Activated naive CD8-positive, alpha-beta T cell treated with anti-CD3 and anti-CD28 coated beads, Interleukin-2, amount 50 U/mL, for 24 hours (primary cell): ENCODE results near the gene TBL3.
"Not testable (repeated sequence)": the region's sequence is repeated elsewhere in the genome, so short reads cannot be mapped to it uniquely, and the experiment has no call there.

Experiments used
- ATAC-seq: fragments of 150-1000 bp; cut with Tn5 transposase; one replicate; pipeline ENCODE4 v1.10.0; 2021
- DNase-seq: peaks from one replicate; pipeline ENCODE4 v3.0.0; 2021
- H3K27ac Mint-ChIP-seq: one replicate; pipeline ENCODE4 v1.8.0; 2021; ENCODE audit warnings: mild to moderate bottlenecking, mixed read lengths
- H3K27me3 Mint-ChIP-seq: one replicate; pipeline ENCODE4 v1.8.0; 2021; ENCODE audit warnings: mixed read lengths
- H3K36me3 Mint-ChIP-seq: one replicate; pipeline ENCODE4 v1.8.0; 2021; ENCODE audit warnings: low read depth, mixed read lengths
- H3K4me1 Mint-ChIP-seq: one replicate; pipeline ENCODE4 v1.8.0; 2021; ENCODE audit warnings: mixed read lengths
- H3K4me3 Mint-ChIP-seq: one replicate; pipeline ENCODE4 v1.8.0; 2021; ENCODE audit warnings: mild to moderate bottlenecking, moderate library complexity, mixed read lengths
- H3K9me3 Mint-ChIP-seq: one replicate; pipeline ENCODE4 v1.8.0; 2021; ENCODE audit warnings: mixed read lengths

TBL3 gene

GRCh38 chr16:1953734-1954133 lies 18.1 kb upstream of the TBL3 start:
- Mint-ChIP-seq H3K9me3 (no peaks in the 10 kb centered on the region), H3K27me3 (no peaks in the 10 kb centered on the region), H3K4me1 (peaks cover 3% of the 10 kb centered on the region), H3K27ac (no peak overlapping the region), H3K4me3 (no peak overlapping the region), H3K36me3 (no peaks in the 10 kb centered on the region)
- ATAC-seq (no peak), DNase-seq (no peak)

GRCh38 chr16:1957434-1958142 lies 14.3 kb upstream of the TBL3 start:
- H3K9me3 Mint-ChIP-seq, ATAC-seq, H3K27me3 Mint-ChIP-seq, H3K4me3 Mint-ChIP-seq, H3K27ac Mint-ChIP-seq: not testable (repeated sequence)
- peak; percentile 1 for DNase-seq
- Mint-ChIP-seq H3K4me1 (peaks cover 28% of the 10 kb centered on the region), H3K36me3 (peaks cover 25% of the 10 kb centered on the region)

- not testable (repeated sequence) for H3K27ac Mint-ChIP-seq, H3K27me3 Mint-ChIP-seq, H3K9me3 Mint-ChIP-seq, H3K4me3 Mint-ChIP-seq, DNase-seq, ATAC-seq
- peaks cover 29% of the 10 kb centered on the region for H3K4me1 Mint-ChIP-seq
- H3K36me3 Mint-ChIP-seq, result peaks cover 31% of the 10 kb centered on the region
These were observed 13.7 kb upstream of the TBL3 start for GRCh38 chr16:1958143-1958491.

GRCh38 chr16:1958715-1959268 lies 13.1 kb upstream of the TBL3 start:
- ATAC-seq, result no peak
- DNase-seq, result no peak
- Mint-ChIP-seq H3K27me3 (no peaks in the 10 kb centered on the region), H3K4me3 (peak overlapping the region; percentile 100), H3K27ac (peak overlapping the region; percentile 100), H3K36me3 (peaks cover 37% of the 10 kb centered on the region), H3K9me3 (no peaks in the 10 kb centered on the region), H3K4me1 (peaks cover 33% of the 10 kb centered on the region)

- Mint-ChIP-seq H3K27me3 (no peaks in the 10 kb centered on the region), H3K36me3 (peaks cover 43% of the 10 kb centered on the region), H3K27ac (peak within 1 kb of the TSS; percentile 100), H3K4me1 (peaks cover 36% of the 10 kb centered on the region), H3K4me3 (peak within 1 kb of the TSS; percentile 100), H3K9me3 (no peaks in the 10 kb centered on the region)
- ATAC-seq (peak; percentile 72), DNase-seq (peak; percentile 97)
These were observed 12.4 kb upstream of the TBL3 start, which contains the start of gene NDUFB10 for GRCh38 chr16:1959269-1960039. NDUFB10 (plus strand) TSS chr16:1959538; CDS start chr16:1959625, 87 bp downstream.

- peak; percentile 64 for DNase-seq
- Mint-ChIP-seq H3K27me3 (no peaks in the 10 kb centered on the region), H3K27ac (peak overlapping the region; percentile 100), H3K9me3 (no peaks in the 10 kb centered on the region), H3K4me1 (peaks cover 45% of the 10 kb centered on the region), H3K36me3 (peaks cover 52% of the 10 kb centered on the region), H3K4me3 (peak overlapping the region; percentile 100)
- peak; percentile 31 for ATAC-seq
These were observed 10.9 kb upstream of the TBL3 start for GRCh38 chr16:1960665-1961630.

GRCh38 chr16:1961651-1962067 lies 10.2 kb upstream of the TBL3 start:
- H3K36me3 Mint-ChIP-seq, result peaks cover 52% of the 10 kb centered on the region
- peaks cover 45% of the 10 kb centered on the region for H3K4me1 Mint-ChIP-seq
- H3K4me3 Mint-ChIP-seq, result peak overlapping the region; percentile 100
- H3K9me3 Mint-ChIP-seq, result no peaks in the 10 kb centered on the region
- DNase-seq, result peak; percentile 38
- ATAC-seq, result no peak
- H3K27me3 Mint-ChIP-seq, result no peaks in the 10 kb centered on the region
- peak overlapping the region; percentile 100 for H3K27ac Mint-ChIP-seq

GRCh38 chr16:1962161-1963153 lies 9.4 kb upstream of the TBL3 start:
- H3K9me3 Mint-ChIP-seq, ATAC-seq, H3K27me3 Mint-ChIP-seq: not testable (repeated sequence)
- peak overlapping the region; percentile 100 for H3K27ac Mint-ChIP-seq
- peaks cover 45% of the 10 kb centered on the region for H3K4me1 Mint-ChIP-seq
- DNase-seq, result peak; percentile 14
- H3K36me3 Mint-ChIP-seq, result peaks cover 52% of the 10 kb centered on the region
- H3K4me3 Mint-ChIP-seq, result peak overlapping the region; percentile 100

- DNase-seq, result no peak
- H3K4me1 Mint-ChIP-seq, result peaks cover 45% of the 10 kb centered on the region
- H3K36me3 Mint-ChIP-seq, result peaks cover 52% of the 10 kb centered on the region
These were observed 7.9 kb upstream of the TBL3 start for GRCh38 chr16:1963806-1964505.

GRCh38 chr16:1964506-1965395 lies 7.1 kb upstream of the TBL3 start, which contains the start of gene RPS2:
RPS2 (minus strand) TSS chr16:1964826; CDS start chr16:1964625, 201 bp downstream.
- Mint-ChIP-seq H3K4me1 (peaks cover 42% of the 10 kb centered on the region), H3K4me3 (peak within 1 kb of the TSS; percentile 100), H3K27me3 (no peaks in the 10 kb centered on the region)

More at GRCh38 chr16:1963806-1964505, 7.9 kb upstream of the TBL3 start:
- Mint-ChIP-seq H3K4me3 (peak overlapping the region; percentile 100), H3K27me3 (no peaks in the 10 kb centered on the region), H3K27ac (peak overlapping the region; percentile 100), H3K9me3 (no peaks in the 10 kb centered on the region)
- ATAC-seq, result no peak

GRCh38 chr16:1965396-1966001 lies 6.4 kb upstream of the TBL3 start:
- Mint-ChIP-seq H3K9me3 (no peaks in the 10 kb centered on the region), H3K27me3 (no peaks in the 10 kb centered on the region), H3K4me3 (peak overlapping the region; percentile 100), H3K27ac (peak overlapping the region; percentile 100), H3K36me3 (peaks cover 46% of the 10 kb centered on the region), H3K4me1 (peaks cover 37% of the 10 kb centered on the region)
- no peak for ATAC-seq
- DNase-seq, result no peak

More at GRCh38 chr16:1964506-1965395, 7.1 kb upstream of the TBL3 start, which contains the start of gene RPS2:
- H3K9me3 Mint-ChIP-seq, result no peaks in the 10 kb centered on the region
- H3K27ac Mint-ChIP-seq, result peak within 1 kb of the TSS; percentile 100
- H3K36me3 Mint-ChIP-seq, result peaks cover 52% of the 10 kb centered on the region
- ATAC-seq, result peak; percentile 78
- DNase-seq, result peak; percentile 99
